ENCODE data around the gene DYNLRB2.

Gene DYNLRB2

GRCh38 chr16:80540516-80541305, at the start of gene DYNLRB2:
DYNLRB2 (plus strand) TSS chr16:80540993; CDS start chr16:80541077, 84 bp downstream.
- DNase-seq = peak; percentile 97

DNA sequence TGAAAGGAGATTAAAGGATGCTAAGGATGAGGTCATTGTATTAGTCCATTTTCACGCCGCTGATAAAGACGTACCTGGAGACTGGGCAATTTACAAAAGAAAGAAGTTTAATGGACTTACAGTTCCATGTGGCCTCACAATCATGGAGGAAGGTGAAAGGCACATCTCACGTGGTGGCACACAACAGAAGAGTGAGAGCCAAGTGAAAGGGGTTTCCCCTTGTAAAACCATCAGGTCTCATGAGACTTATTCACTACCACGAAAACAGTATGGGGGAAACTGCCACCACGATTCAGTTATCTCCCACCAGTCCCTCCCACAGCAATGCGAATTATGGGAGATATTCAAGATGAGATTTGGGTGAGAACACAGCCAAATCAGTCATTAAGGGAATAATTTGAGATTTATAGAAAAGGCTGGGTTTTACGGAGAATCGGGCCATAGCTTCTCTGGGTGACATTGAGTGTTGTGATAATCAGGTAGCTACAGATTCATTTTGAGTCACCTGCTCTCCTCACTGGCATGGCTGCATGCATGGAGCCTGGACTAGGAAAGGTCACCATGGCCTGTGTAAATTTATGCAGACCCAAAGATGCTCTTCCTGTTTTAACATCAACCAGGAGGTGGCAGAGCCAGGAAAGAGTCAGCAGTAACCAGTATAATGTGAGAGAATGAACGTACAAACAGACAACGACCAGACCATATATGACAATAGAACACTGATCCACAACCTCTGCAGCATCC, 40.5 kb upstream of the DYNLRB2 start:
- DNase-seq = no peak

GRCh38 chr16:80500961-80501525, 39.8 kb upstream of the DYNLRB2 start:
- DNase-seq = no peak

DNA sequence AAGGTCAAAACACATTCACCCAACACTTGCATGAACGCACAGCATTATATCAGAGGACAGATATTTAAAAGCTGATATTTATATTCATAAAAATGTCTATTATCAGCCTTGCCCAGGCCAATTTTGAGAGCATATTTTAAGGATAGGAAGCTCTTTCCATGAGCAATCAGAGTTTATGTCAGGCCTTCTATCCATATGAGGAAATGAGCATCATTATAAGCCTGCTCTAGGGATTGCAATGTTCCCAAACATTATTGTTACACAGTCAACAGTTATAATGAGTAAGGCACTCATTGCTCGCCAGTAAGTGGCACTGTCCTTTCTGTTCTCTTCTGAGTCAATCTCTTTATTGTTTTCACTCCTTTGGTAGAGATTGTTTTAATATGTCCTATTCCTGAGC, 37.7 kb upstream of the DYNLRB2 start:
- DNase-seq = no peak

GRCh38 chr16:80507538-80507937, 33.3 kb upstream of the DYNLRB2 start:
- no peak for DNase-seq

DNA sequence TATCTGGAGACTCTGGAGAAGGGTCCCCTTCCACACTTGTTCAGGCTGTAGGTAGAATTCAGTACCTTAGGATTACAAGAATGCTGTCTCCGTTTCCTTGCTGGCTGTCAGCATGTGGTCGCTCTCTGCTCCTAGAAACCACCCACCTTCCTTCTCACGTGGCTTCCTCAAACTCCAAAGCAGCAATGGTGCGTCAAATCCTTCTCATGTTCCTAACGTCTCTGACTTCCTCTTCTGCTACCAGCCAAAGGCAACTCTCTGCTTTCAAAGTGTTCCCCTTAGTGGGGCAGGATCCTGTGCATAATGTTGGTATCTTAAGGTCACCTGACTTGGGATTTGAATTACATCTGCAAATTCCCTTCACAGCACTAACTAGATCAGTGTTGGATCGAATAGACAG, 30.9 kb upstream of the DYNLRB2 start:
- no peak for DNase-seq

GRCh38 chr16:80511824-80512592, 28.8 kb upstream of the DYNLRB2 start:
- no peak for DNase-seq

GRCh38 chr16:80512593-80512853, 28.3 kb upstream of the DYNLRB2 start:
- no peak for DNase-seq

DNA sequence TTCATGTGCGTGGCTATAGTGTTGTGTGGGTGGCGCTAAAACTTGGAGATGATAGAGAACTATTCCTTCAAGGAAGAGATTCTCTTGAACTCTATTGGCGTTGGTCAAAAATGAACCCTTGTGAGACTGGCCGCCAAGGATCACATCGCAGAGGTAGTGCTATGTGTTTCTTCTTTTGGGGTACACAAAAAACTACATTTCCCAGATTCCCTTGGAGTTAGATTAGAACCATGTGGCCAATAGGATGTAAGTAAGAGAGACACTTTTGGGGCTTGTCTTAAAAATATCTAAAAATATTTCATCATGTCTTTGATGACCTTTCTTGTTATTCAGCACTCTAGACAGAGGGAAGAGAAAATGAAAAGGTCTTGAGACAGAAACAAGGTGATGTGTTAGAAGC, 25.4 kb upstream of the DYNLRB2 start:
- DNase-seq = no peak

GRCh38 chr16:80517846-80518245, 22.9 kb upstream of the DYNLRB2 start:
- peak; percentile 35 for DNase-seq

DNA sequence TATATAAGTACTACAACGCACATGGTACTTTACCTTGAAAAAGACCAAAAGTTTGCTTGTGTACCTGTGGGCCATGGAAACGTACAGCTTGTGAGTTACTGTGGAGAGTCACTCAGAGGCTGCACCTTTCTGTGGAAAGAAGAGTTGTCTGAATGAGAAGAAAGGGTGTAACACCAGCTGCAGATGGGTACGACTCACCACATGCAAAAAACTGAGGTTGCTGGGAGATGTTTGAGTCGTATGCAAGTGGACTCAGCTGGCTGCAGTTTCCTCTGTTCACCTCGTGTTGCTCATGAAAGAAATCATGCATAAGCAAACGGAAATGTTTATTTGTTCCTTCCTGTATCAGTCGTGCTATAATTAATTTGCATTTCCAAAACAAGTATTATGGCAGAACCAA, 22.4 kb upstream of the DYNLRB2 start:
- DNase-seq = peak; percentile 65

DNA sequence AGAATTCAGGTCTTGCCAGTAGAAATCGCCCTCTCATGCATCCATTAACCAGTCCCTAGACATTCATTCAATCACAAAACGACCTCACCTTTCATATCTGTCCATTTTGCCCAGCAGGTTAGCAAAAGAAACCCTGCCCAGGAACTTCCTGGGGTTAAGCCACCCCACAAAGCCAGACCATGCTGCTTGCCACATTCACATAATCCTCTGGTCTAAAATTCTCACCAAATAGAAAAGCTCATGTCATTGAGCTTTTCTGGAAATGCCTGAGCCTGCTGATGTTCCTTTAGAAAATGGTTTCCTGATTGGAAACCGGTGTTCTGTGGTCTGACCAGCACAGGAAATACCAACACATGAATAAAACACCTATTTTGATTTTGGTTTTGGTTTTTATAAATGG, 21.6 kb upstream of the DYNLRB2 start:
- peak; percentile 13 for DNase-seq

DNA sequence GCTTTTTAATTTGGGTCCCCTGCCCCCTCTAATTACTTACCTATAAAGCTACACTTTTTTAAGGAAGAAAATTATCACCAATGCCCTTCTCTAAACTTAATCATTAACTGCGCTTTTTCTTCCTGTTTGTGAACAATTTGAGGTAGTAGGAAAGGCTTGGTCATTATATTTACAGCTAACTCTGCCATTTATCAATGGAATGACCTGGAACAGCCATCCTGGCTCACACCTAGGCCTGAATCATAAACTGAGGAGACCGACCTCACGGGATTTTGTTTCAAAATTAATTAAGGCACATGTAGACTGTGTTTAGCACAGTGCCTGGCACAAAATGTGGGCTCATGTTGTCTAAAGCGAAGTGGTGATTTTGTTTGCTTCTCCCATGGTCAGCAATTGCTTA, 15.4 kb upstream of the DYNLRB2 start:
- DNase-seq = no peak

- peak; percentile 79 for DNase-seq
Measured at GRCh38 chr16:80526418-80527061, 14.3 kb upstream of the DYNLRB2 start.

GRCh38 chr16:80527297-80527696, 13.5 kb upstream of the DYNLRB2 start:
- peak; percentile 86 for DNase-seq

DNA sequence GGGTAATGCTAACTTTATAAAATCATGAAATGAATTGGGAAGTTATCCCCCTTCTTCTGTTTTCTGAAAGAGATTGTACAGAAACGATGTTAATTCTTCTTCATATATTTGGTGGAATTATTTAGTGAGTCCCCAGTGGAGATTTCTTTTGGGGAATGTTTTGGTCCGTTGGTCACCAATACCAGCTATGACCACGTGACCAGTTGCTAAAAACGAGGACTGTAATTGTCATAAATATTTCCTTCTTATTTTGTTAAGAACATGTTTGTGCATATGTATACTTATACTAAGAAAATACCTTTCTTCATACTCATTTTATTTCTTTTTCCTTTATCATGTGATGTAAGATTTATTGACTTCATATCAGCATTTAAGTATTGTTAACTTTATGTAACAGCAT, 10.3 kb upstream of the DYNLRB2 start:
- no peak for DNase-seq

DNA sequence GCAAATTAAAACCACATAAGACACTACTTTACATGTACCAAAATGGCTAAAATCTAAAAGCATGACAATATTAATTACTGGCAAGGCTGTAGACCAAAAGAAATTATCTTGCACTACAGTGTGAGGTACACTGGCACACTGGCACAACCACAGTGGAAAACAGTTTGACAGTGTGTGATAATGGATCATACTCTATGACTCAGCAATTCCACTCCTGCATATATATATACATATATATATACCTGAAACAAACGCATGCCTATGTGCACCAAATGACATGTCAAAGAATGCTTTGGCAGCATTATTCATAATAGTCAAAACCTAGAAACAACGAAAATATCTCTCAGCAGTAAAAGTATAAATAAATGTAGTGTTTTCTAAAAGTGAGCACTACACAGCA, 4.6 kb upstream of the DYNLRB2 start:
- DNase-seq = peak; percentile 73

DNA sequence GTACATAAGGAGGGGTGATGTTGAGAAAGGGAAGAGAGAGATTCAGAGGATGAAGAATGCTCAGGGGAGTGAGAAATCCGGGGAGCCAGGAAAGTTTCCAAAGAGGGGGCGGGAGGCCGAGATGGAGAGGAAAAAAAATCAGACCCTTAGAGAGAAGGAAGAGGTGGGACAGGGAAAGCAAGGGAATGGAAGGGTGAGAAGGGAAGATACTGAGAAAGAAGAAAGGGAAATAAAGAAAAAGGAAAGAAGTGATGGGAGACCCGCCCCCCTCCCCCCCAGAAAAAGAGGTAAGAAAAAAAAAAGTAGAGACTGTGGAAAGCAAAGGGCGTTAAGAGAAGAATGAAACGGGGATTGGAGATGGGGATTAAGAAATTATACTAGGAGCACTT, 507 bp downstream of the DYNLRB2 start:
- DNase-seq = no peak

DNA sequence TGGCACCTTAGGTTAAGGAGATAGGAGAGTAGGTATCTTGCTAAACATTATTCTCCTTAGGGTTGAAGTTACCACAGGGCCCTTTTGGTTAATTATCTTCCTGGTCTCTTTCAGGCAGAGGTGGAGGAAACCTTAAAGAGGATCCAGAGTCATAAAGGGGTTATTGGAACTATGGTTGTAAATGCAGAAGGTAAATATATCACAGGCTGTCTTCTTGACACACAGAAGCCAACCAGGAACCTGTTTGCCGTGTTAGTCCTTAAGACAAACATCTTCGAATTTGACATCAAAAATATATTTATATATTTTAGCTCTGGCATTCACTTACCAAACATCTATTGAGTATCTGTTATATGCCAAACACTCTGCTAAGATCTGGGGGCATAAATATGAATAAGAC, 2.4 kb downstream of the DYNLRB2 start:
- no peak for DNase-seq

DNA sequence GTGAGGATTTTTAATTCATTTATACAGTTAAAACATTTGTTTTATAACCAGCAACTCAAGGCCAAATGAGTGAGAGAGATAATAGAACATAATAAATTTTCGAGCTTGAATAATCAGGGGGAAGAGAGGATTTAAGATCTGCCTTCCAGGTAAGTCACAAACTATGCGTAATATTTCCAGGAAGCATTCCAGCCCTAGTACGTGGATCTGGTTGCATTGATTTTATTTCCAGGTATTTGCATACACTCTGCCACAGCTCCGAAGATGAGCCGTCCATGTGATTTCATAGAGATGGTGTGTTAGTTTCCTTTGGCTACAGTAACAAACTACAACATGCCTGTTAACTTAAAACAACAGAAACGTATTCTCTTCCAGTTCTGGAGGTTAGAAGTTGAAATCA, 3.5 kb downstream of the DYNLRB2 start:
- DNase-seq = no peak

DNA sequence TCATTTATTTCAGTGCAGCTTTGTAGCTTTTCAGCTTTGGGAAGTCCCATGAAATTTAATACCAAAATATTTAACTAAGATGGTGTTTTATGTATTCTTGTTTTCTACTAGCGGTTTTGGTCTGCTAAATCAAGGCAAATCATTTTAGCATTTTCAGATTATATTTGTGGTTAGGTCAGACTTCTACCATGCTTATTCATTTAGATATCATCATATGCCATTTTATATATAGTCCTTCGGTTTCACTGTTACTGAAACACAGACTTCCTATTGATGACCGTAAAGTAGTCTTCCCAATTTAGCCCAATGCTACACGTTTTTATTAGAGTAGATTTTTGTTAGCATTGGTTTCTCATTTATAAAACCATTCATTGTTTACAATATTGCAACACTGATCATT, 5.5 kb downstream of the DYNLRB2 start:
- DNase-seq = no peak

DNA sequence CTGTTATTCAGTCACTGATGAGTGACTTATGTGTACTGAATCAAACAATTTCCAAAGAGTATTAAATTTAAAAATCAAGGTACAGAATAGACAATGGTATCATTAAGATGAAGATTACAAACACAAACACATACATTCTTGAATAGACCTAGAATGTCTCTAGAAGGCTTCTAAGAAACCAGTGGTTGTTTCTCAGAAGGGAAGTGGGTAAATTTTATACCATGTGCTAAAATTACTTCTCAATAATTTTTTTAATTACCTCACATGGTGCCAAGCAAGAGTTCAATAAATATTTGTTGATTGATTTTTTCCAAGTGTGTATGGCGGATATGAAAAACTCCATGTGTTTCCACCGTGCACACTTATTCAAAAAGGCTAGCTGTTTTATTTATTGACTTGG, 6.4 kb downstream of the DYNLRB2 start:
- no peak for DNase-seq

- no peak for DNase-seq
Measured at GRCh38 chr16:80552277-80552676, 11.5 kb downstream of the DYNLRB2 start.

All from activated CD4-positive, alpha-beta T cell treated with anti-CD3 and anti-CD28 coated beads, Interleukin-2, Interleukin-6, amounts not matched to agents 100 ng/mL and 50 ng/mL, durations not matched to agents 16 hours and 8 hours (primary cell).